Stimulated activated CD8-positive, alpha-beta memory T cell treated with anti-CD3 and anti-CD28 coated beads, Interleukin-15, amount 100 ng/mL, for 1 hour (primary cell): ENCODE data around the gene HEPACAM.

ENCODE experiments used
- DNase-seq: peaks from one replicate; pipeline ENCODE4 v3.0.0-alpha.2; 2020; ENCODE audit warnings: low read depth

The HEPACAM gene

GRCh38 chr11:124898711-124899110 is 37.1 kb downstream of the HEPACAM start:
- no peak for DNase-seq

GRCh38 chr11:124898263-124898680 is 37.6 kb downstream of the HEPACAM start:
- DNase-seq: no peak

GRCh38 chr11:124897674-124898262 is 38.1 kb downstream of the HEPACAM start, which contains the start of gene ROBO4:
Gene ROBO4 (minus strand): TSS chr11:124897865. CDS start chr11:124897795, 70 bp downstream.
- no peak for DNase-seq

- no peak for DNase-seq
Observed at GRCh38 chr11:124896821-124897391, 38.9 kb downstream of the HEPACAM start.

DNA sequence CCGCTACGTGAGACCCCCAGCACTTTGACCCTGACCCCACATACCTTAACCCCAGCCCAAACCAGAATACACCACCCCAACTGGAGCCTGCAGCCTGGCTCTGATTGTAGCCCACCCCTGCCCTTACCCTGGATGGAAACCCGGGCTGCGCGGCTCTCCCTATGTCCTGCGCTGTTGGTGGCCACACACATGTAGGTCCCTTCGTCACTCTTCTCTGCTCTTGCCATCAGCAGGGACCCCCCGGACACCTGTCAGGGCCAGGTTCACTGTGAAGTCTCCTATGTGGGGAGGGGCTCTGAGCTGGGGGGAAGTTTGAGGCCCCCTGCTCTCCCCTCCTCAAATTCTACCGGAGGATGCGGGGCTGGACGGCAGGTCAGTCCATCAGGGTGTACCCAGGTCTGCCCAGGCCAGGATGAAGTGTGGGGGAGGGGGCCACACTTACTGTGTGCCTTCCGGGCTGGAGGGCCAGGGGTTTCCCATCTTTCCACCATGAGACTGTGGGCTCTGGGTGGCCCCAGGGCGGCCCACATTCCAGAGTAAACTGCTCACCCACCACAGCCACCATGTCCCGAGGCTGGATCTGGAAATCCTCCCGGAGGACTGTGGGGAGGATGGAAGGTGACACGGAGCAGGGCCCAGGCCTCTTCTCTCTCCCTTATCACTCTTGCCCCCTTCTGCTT is 39.6 kb downstream of the HEPACAM start:
- no peak for DNase-seq

GRCh38 chr11:124895471-124895971 is 40.3 kb downstream of the HEPACAM start:
- no peak for DNase-seq

DNA sequence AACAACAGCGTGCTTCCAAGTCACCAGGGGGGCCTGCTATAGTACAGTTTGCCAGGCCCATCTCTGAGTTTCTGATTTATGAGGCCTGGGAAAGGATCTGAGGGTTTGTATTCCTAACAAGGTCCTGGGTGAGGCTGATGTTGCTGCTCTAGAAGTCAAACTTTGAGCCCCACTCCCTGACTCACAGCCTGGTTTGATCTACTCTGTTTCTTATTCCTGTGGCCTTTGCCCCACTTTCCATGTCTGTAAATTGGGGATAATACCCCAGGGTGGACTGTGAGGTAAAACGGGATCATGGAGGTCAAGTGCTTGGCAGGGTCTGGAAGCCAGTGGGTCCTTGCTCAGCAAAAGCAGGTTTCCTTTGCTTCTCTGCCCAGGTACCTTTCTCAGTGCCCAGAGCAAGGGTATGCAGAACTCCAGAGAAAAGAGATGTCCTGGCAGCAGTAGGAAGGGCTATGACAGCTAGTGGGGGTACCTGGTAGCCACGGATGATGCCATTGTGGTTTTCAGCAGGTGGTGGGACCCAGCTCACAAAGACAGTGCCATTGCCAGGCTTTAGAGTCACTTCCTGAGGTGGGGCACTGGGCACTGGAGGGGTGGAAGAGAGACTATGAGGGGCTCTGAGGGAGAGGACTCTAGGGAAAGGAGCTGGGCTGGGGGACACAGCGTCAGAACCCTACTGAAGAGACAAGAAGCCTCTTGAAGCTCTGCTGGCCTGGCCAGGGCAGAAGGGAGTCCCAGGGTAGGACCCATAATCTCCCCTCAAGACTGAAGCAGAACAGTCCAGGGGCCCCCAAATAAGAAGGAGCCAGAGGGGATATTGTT is 41.0 kb downstream of the HEPACAM start:
- no peak for DNase-seq

GRCh38 chr11:124893781-124894401 is 42.0 kb downstream of the HEPACAM start:
- DNase-seq: no peak

- DNase-seq: no peak
Observed at GRCh38 chr11:124892750-124893454, 42.9 kb downstream of the HEPACAM start.

- DNase-seq: no peak
Observed at GRCh38 chr11:124892146-124892545, 43.7 kb downstream of the HEPACAM start.

DNA sequence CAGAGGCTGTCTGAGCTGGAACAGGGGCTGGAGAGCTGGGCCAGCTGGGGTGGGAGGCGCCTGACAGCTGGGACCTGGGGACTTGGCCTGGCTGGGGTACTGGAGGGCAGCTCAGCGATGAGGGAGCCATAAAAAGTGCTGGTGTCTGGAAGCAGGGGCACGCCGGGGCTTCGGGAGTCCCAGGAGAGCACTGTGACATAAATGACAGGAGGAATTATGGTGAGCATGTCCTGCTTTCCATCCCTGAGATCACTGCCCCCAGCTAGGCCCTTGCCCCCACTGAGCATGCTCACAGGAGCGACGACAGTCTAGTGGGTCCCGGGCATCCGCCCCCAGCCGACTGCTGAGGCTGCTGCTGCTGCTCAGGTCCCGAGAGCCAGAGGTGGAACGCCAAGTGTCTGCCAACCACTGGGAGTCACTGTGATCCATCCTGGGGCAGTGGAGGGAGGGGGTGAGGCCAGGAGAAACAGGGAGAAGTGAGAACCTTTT is 44.4 kb downstream of the HEPACAM start:
- no peak for DNase-seq

GRCh38 chr11:124890683-124891372 is 45.0 kb downstream of the HEPACAM start:
- DNase-seq: no peak

DNA sequence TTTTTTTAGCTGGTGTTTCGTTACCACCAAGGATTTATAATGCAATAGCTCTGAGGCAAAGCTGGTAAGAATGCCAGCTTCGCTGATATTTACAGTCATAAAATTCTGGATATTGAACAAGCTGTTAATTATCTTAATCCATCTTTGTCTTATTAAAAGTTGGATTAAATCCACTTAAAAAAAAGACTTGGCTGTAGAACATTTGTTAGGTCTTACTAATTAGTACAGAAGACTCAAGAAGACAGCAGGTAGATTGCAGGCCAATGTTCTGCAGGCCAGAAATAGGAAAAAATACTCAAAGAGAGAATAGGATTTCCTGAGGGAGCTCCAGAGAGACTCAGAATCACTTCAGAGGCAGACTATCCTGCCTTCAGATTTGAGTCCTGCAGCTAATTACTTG is 45.7 kb downstream of the HEPACAM start:
- no peak for DNase-seq

GRCh38 chr11:124889191-124890091 is 46.4 kb downstream of the HEPACAM start:
- no peak for DNase-seq

- DNase-seq: no peak
Observed at GRCh38 chr11:124887667-124888013, 48.2 kb downstream of the HEPACAM start.

DNA sequence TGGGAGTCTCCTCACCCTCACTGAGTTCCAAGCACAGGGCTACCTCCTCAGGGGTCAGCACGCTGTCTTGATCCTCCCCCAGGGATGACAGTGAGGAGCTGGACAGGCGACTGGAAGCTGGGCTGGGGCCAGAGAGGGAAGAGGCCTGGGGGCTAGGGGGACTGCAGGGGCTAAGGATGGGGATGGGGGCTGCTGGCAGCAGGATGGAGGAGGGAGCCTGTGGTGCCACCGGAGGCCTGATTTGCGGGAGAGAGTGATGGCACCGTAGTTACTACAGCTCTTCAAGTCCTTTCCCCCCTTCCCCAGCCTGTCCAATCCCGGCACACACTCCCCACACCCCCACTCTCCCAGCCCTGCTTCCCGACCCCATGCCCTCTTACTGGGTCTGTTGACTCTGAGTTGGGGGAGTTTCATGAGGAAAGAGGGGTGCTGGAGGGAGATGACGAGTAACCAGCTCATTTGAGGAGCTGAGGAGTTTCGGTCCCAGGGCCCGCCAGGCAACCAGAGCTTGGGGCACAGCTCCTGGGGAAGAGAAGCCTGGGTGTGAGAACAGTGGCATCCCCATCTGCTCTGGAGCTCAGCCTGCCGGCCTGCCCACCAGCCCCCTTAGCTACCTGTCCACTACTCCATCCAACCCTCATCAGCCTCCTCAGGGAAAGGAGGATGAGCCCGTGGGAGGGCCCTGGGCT is 48.7 kb downstream of the HEPACAM start:
- no peak for DNase-seq

DNA sequence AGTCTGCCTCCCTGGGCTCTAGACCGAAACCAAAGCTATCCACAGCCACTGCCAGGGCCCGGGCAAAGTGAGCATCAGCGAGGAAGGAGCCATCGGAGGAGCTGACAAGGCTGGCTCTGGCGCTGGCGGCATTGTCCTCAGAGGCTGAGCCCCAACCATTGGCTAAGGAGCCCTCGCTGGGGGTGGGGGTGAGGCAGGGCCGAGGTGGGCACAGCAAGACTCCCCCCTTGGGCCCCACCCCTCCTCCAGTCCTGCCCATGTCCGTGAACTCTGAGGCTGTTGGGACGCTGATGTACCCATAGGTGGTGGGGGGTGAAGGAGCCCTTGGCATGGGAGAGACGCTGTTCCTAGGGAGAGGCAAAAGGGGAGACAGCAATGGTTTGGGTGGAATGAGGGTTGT is 49.4 kb downstream of the HEPACAM start:
- DNase-seq: no peak

GRCh38 chr11:124884869-124885479 is 50.9 kb downstream of the HEPACAM start:
- no peak for DNase-seq

DNA sequence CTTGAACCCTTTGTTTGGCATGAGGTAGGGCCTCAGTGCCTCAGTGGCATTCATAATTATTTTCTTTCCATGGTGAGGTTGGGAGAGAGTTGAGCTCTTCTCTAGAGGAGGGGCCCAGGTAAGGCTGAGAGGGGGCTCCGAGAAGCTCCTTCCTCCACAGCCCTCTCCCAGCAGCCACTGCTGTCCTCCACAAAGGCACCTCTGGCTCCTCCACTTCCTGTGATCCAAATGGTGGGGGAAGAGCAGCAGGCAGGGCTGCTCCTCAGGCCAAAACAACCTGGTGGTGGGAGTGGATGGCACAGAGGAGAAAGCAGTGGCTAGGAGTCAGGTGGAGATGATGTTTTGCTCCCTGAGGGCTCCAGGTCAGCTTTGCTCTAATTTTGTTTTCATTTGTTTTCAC is 51.5 kb downstream of the HEPACAM start:
- DNase-seq: no peak
